ENCODE measurements around the gene ITGAD. TPM values are rescaled to one million over a fixed set of nuclear protein-coding genes. Genes with fewer than 3 reads are reported as not detected.
A peak's percentile ranks its signal among the peaks of the same experiment; 100 is the strongest.

Gene ITGAD
- total RNA-seq, 1 donor = under 0.01 TPM

GRCh38 chr16:31452631-31453106 is 59.5 kb downstream of the ITGAD start:
- Histone ChIP-seq H3K27me3 (ENCODE audit: insufficient read depth, low read length) (no peaks in the 10 kb centered on the region), H3K4me1 (ENCODE audit: insufficient read depth, low read length) (peaks cover 43% of the 10 kb centered on the region), H3K9me3 (ENCODE audit: low read depth, low read length) (no peaks in the 10 kb centered on the region), H3K4me3 (ENCODE audit: low read length) (no peak overlapping the region)

- peaks cover 52% of the 10 kb centered on the region for H3K4me1 ChIP-seq (ENCODE audit: insufficient read depth, low read length)
- H3K4me3 ChIP-seq (ENCODE audit: low read length) = no peak overlapping the region
Observed at GRCh38 chr16:31453255-31454204, 60.4 kb downstream of the ITGAD start.

GRCh38 chr16:31455601-31456314 is 62.6 kb downstream of the ITGAD start:
- Histone ChIP-seq H3K4me3 (ENCODE audit: low read length) (no peak overlapping the region), H3K9me3 (ENCODE audit: low read depth, low read length) (no peaks in the 10 kb centered on the region), H3K4me1 (ENCODE audit: insufficient read depth, low read length) (peaks cover 63% of the 10 kb centered on the region), H3K27me3 (ENCODE audit: insufficient read depth, low read length) (no peaks in the 10 kb centered on the region)

More at GRCh38 chr16:31453255-31454204, 60.4 kb downstream of the ITGAD start:
- H3K9me3 ChIP-seq (ENCODE audit: low read depth, low read length) = no peaks in the 10 kb centered on the region
- H3K27me3 ChIP-seq (ENCODE audit: insufficient read depth, low read length) = no peaks in the 10 kb centered on the region

- Histone ChIP-seq H3K27me3 (ENCODE audit: insufficient read depth, low read length) (no peaks in the 10 kb centered on the region), H3K4me3 (ENCODE audit: low read length) (no peak overlapping the region), H3K9me3 (ENCODE audit: low read depth, low read length) (no peaks in the 10 kb centered on the region), H3K4me1 (ENCODE audit: insufficient read depth, low read length) (peaks cover 64% of the 10 kb centered on the region)
Observed at GRCh38 chr16:31456988-31457360, 63.8 kb downstream of the ITGAD start.

GRCh38 chr16:31458073-31458843 is 65.1 kb downstream of the ITGAD start:
- Histone ChIP-seq H3K27me3 (ENCODE audit: insufficient read depth, low read length) (no peaks in the 10 kb centered on the region), H3K9me3 (ENCODE audit: low read depth, low read length) (no peaks in the 10 kb centered on the region), H3K4me1 (ENCODE audit: insufficient read depth, low read length) (peaks cover 64% of the 10 kb centered on the region), H3K4me3 (ENCODE audit: low read length) (peak overlapping the region; percentile 89)

- peak within 1 kb of the TSS; percentile 89 for H3K4me3 ChIP-seq (ENCODE audit: low read length)
- no peaks in the 10 kb centered on the region for H3K9me3 ChIP-seq (ENCODE audit: low read depth, low read length)
- peaks cover 57% of the 10 kb centered on the region for H3K4me1 ChIP-seq (ENCODE audit: insufficient read depth, low read length)
- H3K27me3 ChIP-seq (ENCODE audit: insufficient read depth, low read length) = no peaks in the 10 kb centered on the region
Observed at GRCh38 chr16:31458844-31459686, 65.9 kb downstream of the ITGAD start, which contains the start of gene ARMC5. TSS of gene ARMC5 (plus strand) at chr16:31459501. CDS start at chr16:31459525, 24 bp downstream.

- Histone ChIP-seq H3K9me3 (ENCODE audit: low read depth, low read length) (no peaks in the 10 kb centered on the region), H3K4me1 (ENCODE audit: insufficient read depth, low read length) (peaks cover 48% of the 10 kb centered on the region), H3K4me3 (ENCODE audit: low read length) (peak overlapping the region; percentile 89), H3K27me3 (ENCODE audit: insufficient read depth, low read length) (no peaks in the 10 kb centered on the region)
Observed at GRCh38 chr16:31459687-31460581, 66.8 kb downstream of the ITGAD start.

- Histone ChIP-seq H3K4me3 (ENCODE audit: low read length) (no peak overlapping the region), H3K27me3 (ENCODE audit: insufficient read depth, low read length) (no peaks in the 10 kb centered on the region), H3K4me1 (ENCODE audit: insufficient read depth, low read length) (peaks cover 41% of the 10 kb centered on the region), H3K9me3 (ENCODE audit: low read depth, low read length) (no peaks in the 10 kb centered on the region)
Observed at GRCh38 chr16:31460582-31461002, 67.5 kb downstream of the ITGAD start.

GRCh38 chr16:31461201-31461920 is 68.2 kb downstream of the ITGAD start:
- H3K4me3 ChIP-seq (ENCODE audit: low read length) = no peak overlapping the region
- H3K9me3 ChIP-seq (ENCODE audit: low read depth, low read length) = no peaks in the 10 kb centered on the region
- H3K4me1 ChIP-seq (ENCODE audit: insufficient read depth, low read length) = peaks cover 34% of the 10 kb centered on the region
- H3K27me3 ChIP-seq (ENCODE audit: insufficient read depth, low read length) = no peaks in the 10 kb centered on the region

- no peak overlapping the region for H3K4me3 ChIP-seq (ENCODE audit: low read length)
- no peaks in the 10 kb centered on the region for H3K27me3 ChIP-seq (ENCODE audit: insufficient read depth, low read length)
- peaks cover 28% of the 10 kb centered on the region for H3K4me1 ChIP-seq (ENCODE audit: insufficient read depth, low read length)
- H3K9me3 ChIP-seq (ENCODE audit: low read depth, low read length) = no peaks in the 10 kb centered on the region
Observed at GRCh38 chr16:31461921-31462804, 69.0 kb downstream of the ITGAD start.

GRCh38 chr16:31464348-31464769 is 71.2 kb downstream of the ITGAD start:
- no peaks in the 10 kb centered on the region for H3K27me3 ChIP-seq (ENCODE audit: insufficient read depth, low read length)
- no peak overlapping the region for H3K4me3 ChIP-seq (ENCODE audit: low read length)
- H3K9me3 ChIP-seq (ENCODE audit: low read depth, low read length) = no peaks in the 10 kb centered on the region
- H3K4me1 ChIP-seq (ENCODE audit: insufficient read depth, low read length) = peaks cover 17% of the 10 kb centered on the region

- Histone ChIP-seq H3K4me1 (ENCODE audit: insufficient read depth, low read length) (peaks cover 16% of the 10 kb centered on the region), H3K9me3 (ENCODE audit: low read depth, low read length) (no peaks in the 10 kb centered on the region), H3K27me3 (ENCODE audit: insufficient read depth, low read length) (no peaks in the 10 kb centered on the region), H3K4me3 (ENCODE audit: low read length) (no peak overlapping the region)
Observed at GRCh38 chr16:31464781-31465260, 71.7 kb downstream of the ITGAD start.

All from mononuclear cell (primary cell).